Stimulated activated CD4-positive, alpha-beta T cell treated with anti-CD3 and anti-CD28 coated beads, TNF-alpha, amount 100 ng/mL, for 4 hours (primary cell): ENCODE data around the gene NT5C3B.
"Not testable (repeated sequence)": the region's sequence is repeated elsewhere in the genome, so short reads cannot be mapped to it uniquely, and the experiment has no call there.

ENCODE experiments used
- DNase-seq, 3 experiments: peaks; one replicate each; pipeline ENCODE4 v3.0.0-alpha.2; 2020; ENCODE audit warnings: low read depth in 3 of 3

NT5C3B gene

DNA sequence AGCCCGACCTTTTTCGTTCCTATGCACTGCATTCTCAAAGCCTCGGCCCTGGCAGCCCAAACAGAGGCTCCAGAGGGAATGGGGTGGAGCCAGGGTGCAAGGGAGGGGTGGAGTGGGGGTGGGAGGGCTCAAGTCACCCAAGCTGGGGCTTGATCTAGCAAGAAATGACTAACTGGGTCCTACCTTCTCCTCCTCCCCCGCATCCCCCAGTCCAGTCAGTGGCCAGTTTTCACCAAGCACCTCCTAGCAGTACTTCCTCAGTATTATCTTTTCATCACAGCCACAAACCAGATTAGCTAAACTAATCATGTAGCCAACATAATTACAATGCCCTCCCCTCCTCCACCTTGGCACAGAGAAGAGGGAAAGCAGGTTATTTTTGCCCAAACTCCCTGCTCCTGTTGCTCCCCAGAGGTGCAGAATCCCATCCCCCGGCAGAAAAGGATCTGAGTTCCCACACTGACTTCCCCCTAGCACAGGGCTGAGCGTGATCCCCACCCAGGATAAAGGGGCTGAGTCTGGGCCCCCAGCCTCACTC is 51.8 kb downstream of the NT5C3B start:
- DNase-seq: no peak

DNA sequence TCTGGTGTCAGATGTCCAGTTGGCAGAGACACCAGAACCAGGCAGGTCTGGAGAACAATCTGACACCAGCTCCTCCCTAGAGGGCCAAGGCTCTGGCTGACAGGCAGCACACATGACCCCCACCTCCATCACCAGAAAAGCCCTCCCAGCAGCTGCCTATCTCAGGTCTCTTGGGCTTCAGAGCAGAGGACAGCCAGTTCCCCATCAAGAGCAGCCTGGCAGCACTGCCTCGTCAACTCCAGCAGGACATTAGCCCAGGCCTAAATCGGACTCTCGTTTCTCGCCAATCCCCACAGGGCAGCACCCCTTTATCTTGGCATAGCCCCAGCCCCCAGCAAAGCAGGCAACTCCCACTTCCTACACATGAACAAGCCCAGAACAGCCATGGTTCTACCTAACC is 53.9 kb downstream of the NT5C3B start:
- DNase-seq: no peak

DNA sequence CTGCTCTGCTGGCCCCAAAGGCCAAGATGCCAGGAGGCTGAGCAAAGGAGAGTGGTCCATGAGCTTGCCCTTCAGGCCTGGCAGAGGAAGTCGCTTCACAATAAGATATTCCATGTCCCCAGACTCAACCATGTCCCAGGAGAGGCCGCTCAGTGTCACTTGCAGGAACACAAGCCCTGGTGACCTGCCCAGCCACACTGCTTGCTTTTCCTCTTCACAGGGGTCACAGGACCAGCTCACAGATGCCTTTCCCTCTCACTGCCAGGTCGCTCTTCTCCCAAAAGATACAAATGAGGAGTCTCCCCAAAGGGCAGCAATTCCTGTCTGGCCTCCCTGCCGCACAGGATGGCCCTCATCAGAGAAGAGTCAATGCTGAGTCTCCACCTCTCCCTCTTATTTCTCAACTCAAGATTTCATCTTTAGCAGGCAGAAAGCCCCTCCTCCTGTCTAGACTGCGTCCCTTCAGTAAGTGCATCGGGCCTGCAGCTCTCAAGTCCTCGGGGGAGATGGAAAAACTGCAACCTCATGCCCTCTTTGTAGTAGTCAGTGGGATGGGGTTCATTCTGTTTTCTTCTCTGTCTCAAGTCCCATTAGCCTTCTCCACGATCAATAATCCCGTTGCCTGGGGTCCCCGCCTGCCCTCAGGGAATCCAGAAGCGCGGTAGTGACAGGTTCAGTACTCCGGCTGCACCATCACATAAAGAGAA is 54.5 kb downstream of the NT5C3B start:
- DNase-seq: no peak

DNA sequence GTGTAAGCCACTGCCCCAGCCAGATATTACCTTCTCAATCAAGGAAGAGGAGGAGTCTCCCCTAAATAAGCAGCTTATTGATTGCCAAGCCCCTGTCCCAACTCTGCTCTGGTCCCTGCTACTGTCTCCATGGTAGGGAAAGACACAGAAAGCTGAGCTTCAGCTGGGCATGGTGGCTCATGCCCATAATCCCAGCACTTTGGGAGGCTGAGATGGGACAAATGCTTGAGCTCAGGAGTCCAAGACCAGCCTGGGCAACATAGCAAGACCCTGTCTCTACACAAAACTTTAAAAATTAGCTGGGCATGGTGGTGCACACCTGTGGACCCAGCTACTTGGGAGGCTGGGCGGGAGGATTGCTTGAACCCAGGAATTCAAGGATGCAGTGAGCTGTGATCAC is 56.1 kb downstream of the NT5C3B start:
- DNase-seq: no peak

DNA sequence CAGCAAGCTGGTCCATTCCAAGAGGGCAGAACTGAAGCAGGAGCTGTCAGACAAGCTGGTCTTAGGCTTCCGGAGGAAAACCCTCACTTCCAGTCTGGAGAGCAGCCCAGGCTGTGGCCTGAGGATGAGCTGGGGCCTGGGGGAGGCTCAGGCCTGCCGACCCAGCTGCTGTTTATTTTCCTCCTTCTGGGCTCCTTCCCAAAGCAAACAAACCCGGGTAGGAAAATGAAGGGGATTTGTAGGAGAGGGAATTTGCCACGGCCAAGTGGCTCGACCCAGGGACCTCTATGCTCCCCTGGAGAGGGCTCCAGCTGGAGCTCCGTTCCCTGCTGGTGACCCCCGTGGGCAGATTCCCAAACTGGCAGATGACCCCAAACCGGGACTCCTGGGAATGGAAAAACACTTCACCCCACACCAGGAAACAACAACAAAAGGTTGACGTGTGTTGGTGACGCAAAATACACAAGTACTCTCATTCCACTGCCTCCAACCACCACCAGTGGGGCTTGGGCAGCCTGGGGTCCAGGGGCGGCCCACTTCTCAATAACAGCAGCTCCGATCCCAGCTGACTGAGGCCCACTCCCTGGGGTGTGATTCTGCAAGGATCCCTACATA is 58.4 kb downstream of the NT5C3B start:
- DNase-seq: no peak

DNA sequence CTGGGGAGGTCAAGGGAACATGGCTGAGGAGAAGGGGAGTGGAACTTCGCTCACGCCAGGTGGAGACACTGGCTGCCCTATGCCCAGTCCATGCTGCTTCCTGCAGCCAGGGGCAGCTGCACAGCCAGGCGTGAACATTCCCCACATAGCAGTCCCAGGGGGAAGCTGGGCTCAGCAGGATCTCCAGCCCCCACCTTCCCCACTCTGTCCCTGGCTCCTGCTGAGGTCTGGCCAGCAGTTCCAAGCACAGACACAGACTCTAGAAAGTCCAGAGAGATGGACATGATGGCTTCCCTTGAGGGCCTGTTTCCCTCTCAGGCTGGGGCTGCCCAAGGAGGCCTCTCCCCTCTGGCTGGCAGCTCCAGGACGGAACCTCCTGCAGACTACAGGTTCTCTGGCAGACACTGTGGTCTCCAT is 58.9 kb downstream of the NT5C3B start:
- no peak for DNase-seq

DNA sequence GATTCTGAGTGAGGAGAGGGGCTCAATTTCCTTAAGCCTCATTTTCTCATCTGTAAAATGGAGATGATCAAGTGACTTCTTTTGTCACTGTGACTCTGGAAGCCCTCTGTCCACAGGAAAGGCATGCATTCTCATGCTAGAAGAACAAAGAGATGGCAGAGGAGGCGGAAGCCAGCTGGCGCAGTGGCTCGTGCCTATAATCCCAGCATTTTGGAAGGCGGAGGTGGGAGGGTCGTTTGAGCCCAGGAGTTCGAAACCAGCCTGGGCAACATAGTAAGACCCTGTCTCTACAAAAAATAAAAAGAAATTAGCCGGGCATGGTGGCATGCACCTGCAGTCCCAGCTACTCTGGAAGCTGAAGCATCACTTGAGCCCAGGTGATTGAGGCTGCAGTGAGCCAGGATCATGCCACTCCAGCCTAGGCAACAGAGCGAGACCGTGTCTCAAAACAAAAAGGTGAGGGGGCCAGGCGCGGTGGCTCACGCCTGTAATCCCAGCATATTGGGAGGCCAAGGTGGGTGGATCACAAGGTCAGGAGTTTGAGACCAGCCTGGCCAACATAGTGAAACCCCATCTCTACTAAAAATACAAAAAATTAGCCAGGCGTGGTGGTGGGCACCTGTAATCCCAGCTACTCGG is 59.7 kb downstream of the NT5C3B start:
- not testable (repeated sequence) for DNase-seq

DNA sequence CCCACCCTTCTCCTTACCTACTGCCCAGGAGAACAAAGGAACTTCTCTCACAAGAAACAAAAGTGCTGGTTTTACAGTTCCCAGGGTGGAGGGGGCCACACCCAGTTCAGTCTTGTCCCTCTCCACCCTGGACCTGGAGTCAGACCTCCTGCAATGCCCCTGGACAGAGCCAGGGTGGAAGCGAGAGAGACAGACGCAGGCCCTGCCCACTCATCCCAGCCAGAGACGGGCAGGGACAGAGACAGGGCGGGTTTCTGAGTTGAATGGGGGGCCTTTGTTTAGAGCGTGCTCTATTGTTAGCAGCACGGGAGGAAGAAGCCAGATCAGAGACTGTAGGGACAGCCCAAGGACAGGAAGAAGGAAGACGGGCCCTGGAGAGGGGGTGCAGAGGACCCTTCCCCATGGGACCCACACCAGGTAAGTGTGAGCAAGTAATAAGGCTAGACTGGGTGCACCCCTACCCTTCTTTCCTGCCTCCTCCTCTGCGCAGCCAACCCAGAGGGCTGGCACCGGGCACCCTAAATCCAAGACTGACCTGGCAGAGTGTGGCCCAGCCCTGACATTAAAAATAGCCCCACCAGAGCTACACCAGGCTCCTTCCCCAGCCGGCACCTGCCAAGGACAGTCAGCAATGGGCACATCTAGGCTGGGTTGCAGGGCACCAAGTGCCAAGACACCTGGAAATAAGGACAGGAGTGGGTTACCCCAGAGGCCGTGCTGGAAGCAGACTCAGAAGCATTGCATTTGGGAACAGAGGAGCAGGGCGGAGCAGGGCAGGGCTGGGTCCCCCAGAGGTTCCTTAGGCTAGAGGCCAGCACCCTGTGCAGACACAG is 60.4 kb downstream of the NT5C3B start:
- no peak for DNase-seq
